ENCODE measurements around the gene SCFD2. TPM values are rescaled to one million over a fixed set of nuclear protein-coding genes. Genes with fewer than 3 reads are reported as not detected.
"Not testable (repeated sequence)": the region's sequence is repeated elsewhere in the genome, so short reads cannot be mapped to it uniquely, and the experiment has no call there.

Gene SCFD2
- total RNA-seq, 1 experiment from 2014 or later = 36.6 TPM

DNA sequence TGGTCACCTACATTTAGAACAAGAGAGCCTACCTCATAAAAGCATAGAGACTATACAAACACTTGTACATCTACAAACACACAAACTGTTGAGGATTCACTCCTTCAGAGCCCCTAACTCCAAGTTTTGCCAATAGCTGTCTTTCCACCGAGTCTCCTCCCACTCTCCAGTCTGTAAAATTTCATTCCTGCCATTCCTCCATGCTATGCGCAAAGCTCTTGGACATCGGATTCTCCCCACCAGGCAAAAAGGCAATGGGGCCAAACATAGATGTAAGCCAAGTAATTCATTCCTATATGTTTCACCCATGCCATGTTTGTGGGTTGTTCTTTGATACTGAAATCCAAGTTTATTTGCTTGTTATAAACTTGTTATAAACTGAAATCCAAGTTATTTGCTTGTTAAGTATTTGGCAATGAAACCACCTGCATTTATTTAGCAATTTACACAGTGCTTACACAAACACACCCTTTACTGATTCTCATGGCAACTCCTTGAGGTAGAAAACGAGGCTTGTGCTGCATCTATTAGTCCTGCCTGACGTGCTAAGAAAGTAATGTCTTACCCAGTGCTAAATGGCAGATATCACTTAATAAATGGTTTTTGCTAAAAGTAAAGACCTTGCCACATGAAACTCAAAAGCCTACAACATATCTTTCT, 91.1 kb downstream of the SCFD2 start:
- H3K36me3 ChIP-seq (ENCODE audit: low read depth, low read length) = no peaks in the 10 kb centered on the region
- H3K9ac ChIP-seq (ENCODE audit: low read length) = no peak overlapping the region
- TF ChIP-seq, protein P1, sequence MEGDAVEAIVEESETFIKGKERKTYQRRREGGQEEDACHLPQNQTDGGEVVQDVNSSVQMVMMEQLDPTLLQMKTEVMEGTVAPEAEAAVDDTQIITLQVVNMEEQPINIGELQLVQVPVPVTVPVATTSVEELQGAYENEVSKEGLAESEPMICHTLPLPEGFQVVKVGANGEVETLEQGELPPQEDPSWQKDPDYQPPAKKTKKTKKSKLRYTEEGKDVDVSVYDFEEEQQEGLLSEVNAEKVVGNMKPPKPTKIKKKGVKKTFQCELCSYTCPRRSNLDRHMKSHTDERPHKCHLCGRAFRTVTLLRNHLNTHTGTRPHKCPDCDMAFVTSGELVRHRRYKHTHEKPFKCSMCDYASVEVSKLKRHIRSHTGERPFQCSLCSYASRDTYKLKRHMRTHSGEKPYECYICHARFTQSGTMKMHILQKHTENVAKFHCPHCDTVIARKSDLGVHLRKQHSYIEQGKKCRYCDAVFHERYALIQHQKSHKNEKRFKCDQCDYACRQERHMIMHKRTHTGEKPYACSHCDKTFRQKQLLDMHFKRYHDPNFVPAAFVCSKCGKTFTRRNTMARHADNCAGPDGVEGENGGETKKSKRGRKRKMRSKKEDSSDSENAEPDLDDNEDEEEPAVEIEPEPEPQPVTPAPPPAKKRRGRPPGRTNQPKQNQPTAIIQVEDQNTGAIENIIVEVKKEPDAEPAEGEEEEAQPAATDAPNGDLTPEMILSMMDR (conservative IDR thresholded peaks at IDR 0.05; ENCODE audit: low read depth, low read length) = no peak
- TF ChIP-seq EZH2phosphoT487 (IDR thresholded peaks at IDR 0.05; ENCODE audit: borderline replicate concordance, low read length) (no peak), EZH2 (IDR thresholded peaks at IDR 0.05; ENCODE audit: low read length, unreplicated experiment) (no peak)
- H3K79me2 ChIP-seq (ENCODE audit: low read length) = no peaks in the 10 kb centered on the region
- no peaks in the 10 kb centered on the region for H3K4me1 ChIP-seq (ENCODE audit: insufficient read depth, low read length)
- no peak overlapping the region for H3K27ac ChIP-seq (ENCODE audit: low read length)
- no TSS peak for BruUV-seq (replicated peaks)
- intact Hi-C loops (cut with micrococcal nuclease) = no loop called here
- ATAC-seq = no peak
- H2AFZ ChIP-seq (ENCODE audit: low read length) = no peak overlapping the region
- no peaks in the 10 kb centered on the region for H3F3A ChIP-seq (ENCODE audit: low read length, unreplicated experiment)
- DNase-seq = no peak
- no peaks in the 10 kb centered on the region for H4K20me1 ChIP-seq (ENCODE audit: low read length)
- CTCF ChIA-PET = no interaction called here
- H3K4me3 ChIP-seq (ENCODE audit: low read length) = no peak overlapping the region
- H3K4me2 ChIP-seq (ENCODE audit: low read length) = no peak overlapping the region
- H3K27me3 ChIP-seq (ENCODE audit: low read length) = no peaks in the 10 kb centered on the region
- H3K9me3 ChIP-seq (ENCODE audit: low read length) = no peaks in the 10 kb centered on the region
- POLR2A ChIA-PET (ENCODE audit: unreplicated experiment) = no interaction called here
- no peaks in the 10 kb centered on the region for H3K9me2 ChIP-seq (replicated peaks; ENCODE audit: low read length)

DNA sequence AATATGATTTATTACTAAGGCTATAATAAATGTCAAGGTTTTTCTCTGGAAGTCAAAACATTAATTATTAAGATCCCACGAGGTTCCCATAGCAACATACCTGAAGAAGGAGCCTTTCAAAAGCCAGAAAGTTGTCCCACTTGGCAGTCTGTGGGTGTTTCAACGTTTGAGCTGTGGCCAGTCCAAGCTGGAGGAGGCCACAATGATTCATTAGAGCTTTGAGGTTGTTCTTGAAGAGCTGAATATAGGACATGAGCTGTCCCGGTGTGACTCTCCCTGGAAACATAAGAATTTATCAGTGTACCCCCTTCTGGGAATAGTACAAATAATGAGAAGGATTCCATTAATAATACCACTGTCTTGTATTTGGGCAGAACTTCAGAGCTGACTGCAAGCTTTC, 92.1 kb downstream of the SCFD2 start:
- no peak for ATAC-seq
- POLR2A ChIA-PET (ENCODE audit: unreplicated experiment) = no interaction called here
- BruUV-seq (replicated peaks) = no TSS peak
- intact Hi-C loops (cut with micrococcal nuclease) = no loop called here
- Histone ChIP-seq H3K36me3 (ENCODE audit: low read depth, low read length) (no peaks in the 10 kb centered on the region), H4K20me1 (ENCODE audit: low read length) (no peaks in the 10 kb centered on the region), H2AFZ (ENCODE audit: low read length) (no peak overlapping the region), H3K79me2 (ENCODE audit: low read length) (no peaks in the 10 kb centered on the region), H3K9me2 (replicated peaks; ENCODE audit: low read length) (no peaks in the 10 kb centered on the region), H3K4me3 (ENCODE audit: low read length) (no peak overlapping the region), H3K27me3 (ENCODE audit: low read length) (no peaks in the 10 kb centered on the region), H3K27ac (ENCODE audit: low read length) (no peak overlapping the region), H3K4me2 (ENCODE audit: low read length) (no peak overlapping the region), H3K9ac (ENCODE audit: low read length) (no peak overlapping the region), H3K4me1 (ENCODE audit: insufficient read depth, low read length) (no peaks in the 10 kb centered on the region), H3K9me3 (ENCODE audit: low read length) (no peaks in the 10 kb centered on the region), H3F3A (ENCODE audit: low read length, unreplicated experiment) (no peaks in the 10 kb centered on the region)
- TF ChIP-seq EZH2 (IDR thresholded peaks at IDR 0.05; ENCODE audit: low read length, unreplicated experiment) (no peak), EZH2phosphoT487 (IDR thresholded peaks at IDR 0.05; ENCODE audit: borderline replicate concordance, low read length) (no peak)
- TF ChIP-seq, protein P1 (conservative IDR thresholded peaks at IDR 0.05; ENCODE audit: low read depth, low read length) = no peak
- DNase-seq = no peak
- CTCF ChIA-PET = no interaction called here

DNA sequence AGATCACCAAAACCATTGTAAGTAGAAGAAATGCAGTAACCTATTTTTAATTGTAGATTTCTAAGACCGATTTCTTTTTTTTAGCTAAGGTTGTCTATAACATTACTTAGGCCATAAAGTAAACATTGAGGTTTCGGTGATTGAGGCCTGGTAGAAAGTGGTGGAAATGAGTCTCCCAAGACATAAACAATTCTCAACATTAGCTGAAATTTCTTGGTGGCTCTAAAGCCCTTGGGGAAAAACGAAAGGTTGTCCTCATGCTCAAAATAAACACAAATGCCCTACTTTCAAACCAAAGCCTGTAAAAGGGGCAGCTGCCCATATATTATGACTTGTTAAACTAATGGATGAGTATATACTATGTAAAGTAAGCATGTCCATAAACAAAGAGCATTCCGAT, 98.8 kb downstream of the SCFD2 start:
- TF ChIP-seq, protein P1 (conservative IDR thresholded peaks at IDR 0.05; ENCODE audit: low read depth, low read length) = no peak
- TF ChIP-seq EZH2 (IDR thresholded peaks at IDR 0.05; ENCODE audit: low read length, unreplicated experiment) = no peak
- no peak for TF ChIP-seq EZH2phosphoT487 (IDR thresholded peaks at IDR 0.05; ENCODE audit: borderline replicate concordance, low read length)
- Histone ChIP-seq H3F3A (ENCODE audit: low read length, unreplicated experiment) (no peaks in the 10 kb centered on the region), H3K27ac (ENCODE audit: low read length) (no peak overlapping the region), H3K4me1 (ENCODE audit: insufficient read depth, low read length) (no peaks in the 10 kb centered on the region), H3K4me2 (ENCODE audit: low read length) (no peak overlapping the region), H2AFZ (ENCODE audit: low read length) (no peak overlapping the region), H3K27me3 (ENCODE audit: low read length) (no peaks in the 10 kb centered on the region), H3K4me3 (ENCODE audit: low read length) (no peak overlapping the region), H3K9ac (ENCODE audit: low read length) (no peak overlapping the region), H3K79me2 (ENCODE audit: low read length) (no peaks in the 10 kb centered on the region), H4K20me1 (ENCODE audit: low read length) (no peaks in the 10 kb centered on the region), H3K9me3 (ENCODE audit: low read length) (no peaks in the 10 kb centered on the region), H3K9me2 (replicated peaks; ENCODE audit: low read length) (no peaks in the 10 kb centered on the region), H3K36me3 (ENCODE audit: low read depth, low read length) (peaks cover 14% of the 10 kb centered on the region)
- ChIA-PET POLR2A (ENCODE audit: unreplicated experiment) (interaction anchor here (0.6 kb wide), 1 partner anchor 1381 kb away, joined by 3 read pairs; no protein-coding TSS in a partner anchor), CTCF (no interaction called here)
- DNase-seq = no peak
- no peak for ATAC-seq
- intact Hi-C loops (cut with micrococcal nuclease) = no loop called here
- no TSS peak for BruUV-seq (replicated peaks)

DNA sequence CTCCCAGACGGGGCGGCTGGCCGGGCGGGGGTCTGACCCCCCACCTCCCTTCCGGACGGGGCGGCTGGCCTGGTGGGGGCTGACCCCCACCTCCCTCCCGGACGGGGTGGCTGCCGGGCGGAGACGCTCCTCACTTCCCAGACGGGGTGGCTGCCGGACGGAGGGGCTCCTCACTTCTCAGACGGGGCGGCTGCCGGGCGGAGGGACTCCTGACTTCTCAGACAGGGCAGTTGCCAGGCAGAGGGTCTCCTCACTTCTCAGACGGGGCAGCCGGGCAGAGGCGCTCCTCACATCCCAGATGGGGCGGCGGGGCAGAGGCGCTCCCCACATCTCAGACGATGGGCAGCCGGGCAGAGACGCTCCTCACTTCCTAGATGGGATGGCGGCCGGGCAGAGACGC, 109.9 kb downstream of the SCFD2 start:
- CTCF ChIA-PET; H3K9me2 ChIP-seq (replicated peaks; ENCODE audit: low read length): not testable (repeated sequence)

More for the DNA sequence above, 109.9 kb downstream of the SCFD2 start:
- H3K36me3 ChIP-seq (ENCODE audit: low read depth, low read length); H3K79me2 ChIP-seq (ENCODE audit: low read length); H3K27me3 ChIP-seq (ENCODE audit: low read length); DNase-seq; H3K4me1 ChIP-seq (ENCODE audit: insufficient read depth, low read length); BruUV-seq (replicated peaks); intact Hi-C loops (cut with micrococcal nuclease); H3K4me2 ChIP-seq (ENCODE audit: low read length); H3K4me3 ChIP-seq (ENCODE audit: low read length); H3K27ac ChIP-seq (ENCODE audit: low read length); POLR2A ChIA-PET (ENCODE audit: unreplicated experiment); H3K9ac ChIP-seq (ENCODE audit: low read length); H2AFZ ChIP-seq (ENCODE audit: low read length); ATAC-seq; H3F3A ChIP-seq (ENCODE audit: low read length, unreplicated experiment); H4K20me1 ChIP-seq (ENCODE audit: low read length); H3K9me3 ChIP-seq (ENCODE audit: low read length): not testable (repeated sequence)

All from PC-3 (cell line).